ENCODE measurements around the gene KCNG2.

The KCNG2 gene

DNA sequence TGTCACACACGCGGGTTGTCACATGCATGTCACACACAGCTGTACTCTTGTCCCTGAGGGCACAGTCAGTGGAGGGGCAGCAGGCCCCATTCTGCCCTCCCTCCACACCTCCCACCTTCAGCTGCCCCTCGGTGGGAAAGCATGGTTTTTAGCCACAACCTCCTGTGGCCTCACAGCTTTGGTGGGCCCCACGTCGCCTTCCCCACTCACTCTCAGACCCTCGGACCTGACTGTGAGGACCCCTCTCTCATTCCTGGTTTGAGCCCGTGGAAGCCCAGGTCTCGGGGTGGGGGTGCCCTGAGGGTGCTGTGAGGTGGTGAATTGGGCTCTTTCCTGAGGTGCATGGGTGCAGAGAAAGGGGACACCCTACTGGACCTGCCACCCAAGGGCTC is 19.9 kb downstream of the KCNG2 start:
- TF ChIP-seq, protein P1, sequence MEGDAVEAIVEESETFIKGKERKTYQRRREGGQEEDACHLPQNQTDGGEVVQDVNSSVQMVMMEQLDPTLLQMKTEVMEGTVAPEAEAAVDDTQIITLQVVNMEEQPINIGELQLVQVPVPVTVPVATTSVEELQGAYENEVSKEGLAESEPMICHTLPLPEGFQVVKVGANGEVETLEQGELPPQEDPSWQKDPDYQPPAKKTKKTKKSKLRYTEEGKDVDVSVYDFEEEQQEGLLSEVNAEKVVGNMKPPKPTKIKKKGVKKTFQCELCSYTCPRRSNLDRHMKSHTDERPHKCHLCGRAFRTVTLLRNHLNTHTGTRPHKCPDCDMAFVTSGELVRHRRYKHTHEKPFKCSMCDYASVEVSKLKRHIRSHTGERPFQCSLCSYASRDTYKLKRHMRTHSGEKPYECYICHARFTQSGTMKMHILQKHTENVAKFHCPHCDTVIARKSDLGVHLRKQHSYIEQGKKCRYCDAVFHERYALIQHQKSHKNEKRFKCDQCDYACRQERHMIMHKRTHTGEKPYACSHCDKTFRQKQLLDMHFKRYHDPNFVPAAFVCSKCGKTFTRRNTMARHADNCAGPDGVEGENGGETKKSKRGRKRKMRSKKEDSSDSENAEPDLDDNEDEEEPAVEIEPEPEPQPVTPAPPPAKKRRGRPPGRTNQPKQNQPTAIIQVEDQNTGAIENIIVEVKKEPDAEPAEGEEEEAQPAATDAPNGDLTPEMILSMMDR (IDR thresholded peaks at IDR 0.05; ENCODE audit: low read depth, low read length), result no peak
- no peak for TF ChIP-seq EZH2phosphoT487 (IDR thresholded peaks at IDR 0.05; ENCODE audit: low read depth)
- H4K20me1 ChIP-seq (ENCODE audit: insufficient read depth, low read length), result no peaks in the 10 kb centered on the region
- no peak overlapping the region for H3K4me2 ChIP-seq (ENCODE audit: low read length)
- H3K9ac ChIP-seq (ENCODE audit: low read length), result no peak overlapping the region
- H3K27me3 ChIP-seq (ENCODE audit: low read depth, low read length), result peaks cover 63% of the 10 kb centered on the region
- H3K36me3 ChIP-seq (replicated peaks; ENCODE audit: low read depth, low read length), result no peaks in the 10 kb centered on the region
- H3K4me1 ChIP-seq (ENCODE audit: low read length), result peaks cover 34% of the 10 kb centered on the region
- no peaks in the 10 kb centered on the region for H3K79me2 ChIP-seq (ENCODE audit: low read length)
- no peak overlapping the region for H2AFZ ChIP-seq (ENCODE audit: low read depth, low read length)
- H3K27ac ChIP-seq (ENCODE audit: low read length), result no peak overlapping the region
- H3K9me3 ChIP-seq (ENCODE audit: insufficient read depth, low read length), result no peaks in the 10 kb centered on the region
- H3K4me3 ChIP-seq (ENCODE audit: low read length), result no peak overlapping the region

GRCh38 chr18:79818036-79818435 is 20.3 kb downstream of the KCNG2 start:
- H3K9me3 ChIP-seq (ENCODE audit: insufficient read depth, low read length), result no peaks in the 10 kb centered on the region
- H2AFZ ChIP-seq (ENCODE audit: low read depth, low read length), result no peak overlapping the region
- H3K4me2 ChIP-seq (ENCODE audit: low read length), result peak overlapping the region; percentile 40
- peaks cover 34% of the 10 kb centered on the region for H3K4me1 ChIP-seq (ENCODE audit: low read length)
- H3K9ac ChIP-seq (ENCODE audit: low read length), result no peak overlapping the region
- H3K27me3 ChIP-seq (ENCODE audit: low read depth, low read length), result peaks cover 63% of the 10 kb centered on the region
- H4K20me1 ChIP-seq (ENCODE audit: insufficient read depth, low read length), result no peaks in the 10 kb centered on the region
- no peaks in the 10 kb centered on the region for H3K36me3 ChIP-seq (replicated peaks; ENCODE audit: low read depth, low read length)
- no peaks in the 10 kb centered on the region for H3K79me2 ChIP-seq (ENCODE audit: low read length)
- TF ChIP-seq, protein P1 (IDR thresholded peaks at IDR 0.05; ENCODE audit: low read depth, low read length), result no peak
- no peak for TF ChIP-seq EZH2phosphoT487 (IDR thresholded peaks at IDR 0.05; ENCODE audit: low read depth)
- H3K4me3 ChIP-seq (ENCODE audit: low read length), result peak overlapping the region; percentile 46
- no peak overlapping the region for H3K27ac ChIP-seq (ENCODE audit: low read length)

GRCh38 chr18:79818631-79819030 is 20.9 kb downstream of the KCNG2 start:
- TF ChIP-seq EZH2phosphoT487 (IDR thresholded peaks at IDR 0.05; ENCODE audit: low read depth), result no peak
- TF ChIP-seq, protein P1 (IDR thresholded peaks at IDR 0.05; ENCODE audit: low read depth, low read length), result no peak
- peak overlapping the region; percentile 46 for H3K4me3 ChIP-seq (ENCODE audit: low read length)
- no peaks in the 10 kb centered on the region for H3K36me3 ChIP-seq (replicated peaks; ENCODE audit: low read depth, low read length)
- no peak overlapping the region for H3K9ac ChIP-seq (ENCODE audit: low read length)
- peaks cover 34% of the 10 kb centered on the region for H3K4me1 ChIP-seq (ENCODE audit: low read length)
- peaks cover 58% of the 10 kb centered on the region for H3K27me3 ChIP-seq (ENCODE audit: low read depth, low read length)
- no peaks in the 10 kb centered on the region for H3K9me3 ChIP-seq (ENCODE audit: insufficient read depth, low read length)
- no peaks in the 10 kb centered on the region for H3K79me2 ChIP-seq (ENCODE audit: low read length)
- peak overlapping the region; percentile 40 for H3K4me2 ChIP-seq (ENCODE audit: low read length)
- H3K27ac ChIP-seq (ENCODE audit: low read length), result no peak overlapping the region
- no peaks in the 10 kb centered on the region for H4K20me1 ChIP-seq (ENCODE audit: insufficient read depth, low read length)
- no peak overlapping the region for H2AFZ ChIP-seq (ENCODE audit: low read depth, low read length)

DNA sequence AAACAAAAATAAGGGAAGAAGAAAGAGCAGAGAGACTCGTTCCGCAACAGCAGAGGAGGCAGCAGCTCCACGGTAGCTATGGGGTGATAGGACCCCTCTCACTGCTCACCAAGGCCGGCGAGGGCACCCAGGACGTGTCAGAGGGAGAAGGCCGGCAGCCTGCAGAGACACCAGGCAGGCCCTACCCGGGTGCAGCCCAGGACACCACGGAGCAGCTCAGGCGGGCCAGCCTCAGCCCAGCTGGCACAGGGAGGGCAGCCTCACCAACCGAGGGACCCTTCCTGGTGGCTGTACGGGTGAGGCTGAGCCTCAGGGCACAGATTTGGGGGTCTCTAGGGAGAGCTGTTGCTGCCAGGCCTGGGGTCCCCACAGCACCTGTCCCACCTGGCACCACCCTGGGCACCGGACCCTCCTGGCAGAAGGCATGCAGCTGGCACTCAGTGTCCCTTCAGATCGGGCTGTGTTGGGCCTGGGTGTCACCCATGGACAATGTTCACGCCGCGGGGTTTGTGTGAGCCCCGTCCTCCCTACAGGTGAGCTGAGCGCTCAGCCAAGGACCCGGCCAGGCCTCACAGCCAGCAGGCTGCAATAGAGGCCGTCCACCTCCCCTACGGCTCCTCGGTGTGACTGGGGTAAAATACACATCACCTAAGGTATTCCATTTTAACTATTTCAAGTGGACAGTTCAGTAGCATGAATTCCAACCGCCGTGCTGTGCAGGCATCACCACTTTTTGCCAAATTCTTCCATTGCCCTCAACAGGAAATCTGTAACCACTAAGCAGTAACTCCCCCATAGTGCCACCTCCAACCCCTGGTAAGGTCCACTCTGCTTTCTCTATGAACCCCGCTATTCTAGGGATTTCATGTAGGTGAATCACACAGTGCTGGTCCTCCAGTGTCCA is 21.6 kb downstream of the KCNG2 start:
- Histone ChIP-seq H4K20me1 (ENCODE audit: insufficient read depth, low read length) (no peaks in the 10 kb centered on the region), H3K27me3 (ENCODE audit: low read depth, low read length) (peaks cover 53% of the 10 kb centered on the region), H3K4me3 (ENCODE audit: low read length) (peak overlapping the region; percentile 46), H3K79me2 (ENCODE audit: low read length) (no peaks in the 10 kb centered on the region), H3K4me2 (ENCODE audit: low read length) (peak overlapping the region; percentile 66), H2AFZ (ENCODE audit: low read depth, low read length) (no peak overlapping the region), H3K9ac (ENCODE audit: low read length) (no peak overlapping the region), H3K36me3 (replicated peaks; ENCODE audit: low read depth, low read length) (no peaks in the 10 kb centered on the region), H3K9me3 (ENCODE audit: insufficient read depth, low read length) (no peaks in the 10 kb centered on the region), H3K4me1 (ENCODE audit: low read length) (peaks cover 30% of the 10 kb centered on the region), H3K27ac (ENCODE audit: low read length) (peak overlapping the region; percentile 30)
- TF ChIP-seq, protein P1 (IDR thresholded peaks at IDR 0.05; ENCODE audit: low read depth, low read length), result no peak
- TF ChIP-seq EZH2phosphoT487 (IDR thresholded peaks at IDR 0.05; ENCODE audit: low read depth), result no peak
